ENCODE results near the gene NHLH1.

The NHLH1 gene

GRCh38 chr1:160413716-160414115 is 46.8 kb downstream of the NHLH1 start:
- H3K4me3 ChIP-seq (ENCODE audit: control insufficient read depth, low read depth, low read length), result no peak overlapping the region
- TF ChIP-seq CTCF (IDR thresholded peaks at IDR 0.05; ENCODE audit: control insufficient read depth, insufficient read depth, low read depth, low read length, missing control alignments), result no peak
- no peak for DNase-seq (ENCODE audit: low read depth)

- no peak for TF ChIP-seq CTCF (IDR thresholded peaks at IDR 0.05; ENCODE audit: control insufficient read depth, insufficient read depth, low read depth, low read length, missing control alignments)
- no peak for DNase-seq (ENCODE audit: low read depth)
- no peak overlapping the region for H3K4me3 ChIP-seq (ENCODE audit: control insufficient read depth, low read depth, low read length)
Observed at GRCh38 chr1:160414881-160415280, 48.0 kb downstream of the NHLH1 start.

GRCh38 chr1:160415696-160416290 is 48.9 kb downstream of the NHLH1 start:
- DNase-seq (ENCODE audit: low read depth), result no peak
- H3K4me3 ChIP-seq (ENCODE audit: control insufficient read depth, low read depth, low read length), result no peak overlapping the region
- no peak for TF ChIP-seq CTCF (IDR thresholded peaks at IDR 0.05; ENCODE audit: control insufficient read depth, insufficient read depth, low read depth, low read length, missing control alignments)

- H3K4me3 ChIP-seq (ENCODE audit: control insufficient read depth, low read depth, low read length), result no peak overlapping the region
- DNase-seq (ENCODE audit: low read depth), result no peak
- peak; percentile 56 for TF ChIP-seq CTCF (IDR thresholded peaks at IDR 0.05; ENCODE audit: control insufficient read depth, insufficient read depth, low read depth, low read length, missing control alignments)
Observed at GRCh38 chr1:160416369-160416768, 49.5 kb downstream of the NHLH1 start.

- H3K4me3 ChIP-seq (ENCODE audit: control insufficient read depth, low read depth, low read length), result no peak overlapping the region
- no peak for DNase-seq (ENCODE audit: low read depth)
- no peak for TF ChIP-seq CTCF (IDR thresholded peaks at IDR 0.05; ENCODE audit: control insufficient read depth, insufficient read depth, low read depth, low read length, missing control alignments)
Observed at GRCh38 chr1:160418483-160418882, 51.6 kb downstream of the NHLH1 start.

- TF ChIP-seq CTCF (IDR thresholded peaks at IDR 0.05; ENCODE audit: control insufficient read depth, insufficient read depth, low read depth, low read length, missing control alignments), result no peak
Observed at GRCh38 chr1:160419150-160419837, 52.4 kb downstream of the NHLH1 start.

More at GRCh38 chr1:160419150-160419837, 52.4 kb downstream of the NHLH1 start:
- DNase-seq (ENCODE audit: low read depth), result no peak
- H3K4me3 ChIP-seq (ENCODE audit: control insufficient read depth, low read depth, low read length), result no peak overlapping the region
